PFSK-1 (cell line): Measurements from ENCODE around the gene C17orf107.

Experiments used
- FOXP2 ChIP-seq: optimal IDR thresholded peaks from 2 replicates; pipeline ENCODE3; 2011; ENCODE audit warnings: borderline replicate concordance, control low read depth, inconsistent platforms; ENCODE audit not compliant: insufficient read depth; ENCODE audit errors: extremely low read length, extremely low read depth
- POLR2AphosphoS5 ChIP-seq: IDR thresholded peaks from 2 replicates; pipeline ENCODE4 v1.6.1; 2012; ENCODE audit warnings: low read depth, mild to moderate bottlenecking, control low read depth, low read length, moderate library complexity
- SIN3A ChIP-seq: IDR thresholded peaks from 2 replicates; pipeline ENCODE4 v1.6.1; 2012; ENCODE audit warnings: mild to moderate bottlenecking, low read length, moderate library complexity, borderline replicate concordance; ENCODE audit not compliant: insufficient read depth
- TAF1 ChIP-seq: IDR thresholded peaks from 2 replicates; pipeline ENCODE4 v1.6.1; 2012; ENCODE audit warnings: low read length, control low read depth, borderline replicate concordance; ENCODE audit not compliant: insufficient read depth
- TF ChIP-seq, protein P1 (sequence below), 2 experiments: IDR thresholded peaks; 2 replicates each; pipeline versions ENCODE4 v1.6.1 to v1.8.0; 2011 to 2012; ENCODE audit warnings: low read depth in 2 of 2, low read length in 2 of 2, control low read depth in 1 of 2, inconsistent platforms in 1 of 2, mild to moderate bottlenecking in 1 of 2, moderate library complexity in 1 of 2; ENCODE audit not compliant: insufficient read depth in 1 of 2

C17orf107 gene

GRCh38 chr17:4853208-4853671 is 46.1 kb upstream of the C17orf107 start:
- TF ChIP-seq TAF1 (no peak), FOXP2 (no peak), POLR2AphosphoS5 (no peak), SIN3A (no peak)
- TF ChIP-seq, protein P1, sequence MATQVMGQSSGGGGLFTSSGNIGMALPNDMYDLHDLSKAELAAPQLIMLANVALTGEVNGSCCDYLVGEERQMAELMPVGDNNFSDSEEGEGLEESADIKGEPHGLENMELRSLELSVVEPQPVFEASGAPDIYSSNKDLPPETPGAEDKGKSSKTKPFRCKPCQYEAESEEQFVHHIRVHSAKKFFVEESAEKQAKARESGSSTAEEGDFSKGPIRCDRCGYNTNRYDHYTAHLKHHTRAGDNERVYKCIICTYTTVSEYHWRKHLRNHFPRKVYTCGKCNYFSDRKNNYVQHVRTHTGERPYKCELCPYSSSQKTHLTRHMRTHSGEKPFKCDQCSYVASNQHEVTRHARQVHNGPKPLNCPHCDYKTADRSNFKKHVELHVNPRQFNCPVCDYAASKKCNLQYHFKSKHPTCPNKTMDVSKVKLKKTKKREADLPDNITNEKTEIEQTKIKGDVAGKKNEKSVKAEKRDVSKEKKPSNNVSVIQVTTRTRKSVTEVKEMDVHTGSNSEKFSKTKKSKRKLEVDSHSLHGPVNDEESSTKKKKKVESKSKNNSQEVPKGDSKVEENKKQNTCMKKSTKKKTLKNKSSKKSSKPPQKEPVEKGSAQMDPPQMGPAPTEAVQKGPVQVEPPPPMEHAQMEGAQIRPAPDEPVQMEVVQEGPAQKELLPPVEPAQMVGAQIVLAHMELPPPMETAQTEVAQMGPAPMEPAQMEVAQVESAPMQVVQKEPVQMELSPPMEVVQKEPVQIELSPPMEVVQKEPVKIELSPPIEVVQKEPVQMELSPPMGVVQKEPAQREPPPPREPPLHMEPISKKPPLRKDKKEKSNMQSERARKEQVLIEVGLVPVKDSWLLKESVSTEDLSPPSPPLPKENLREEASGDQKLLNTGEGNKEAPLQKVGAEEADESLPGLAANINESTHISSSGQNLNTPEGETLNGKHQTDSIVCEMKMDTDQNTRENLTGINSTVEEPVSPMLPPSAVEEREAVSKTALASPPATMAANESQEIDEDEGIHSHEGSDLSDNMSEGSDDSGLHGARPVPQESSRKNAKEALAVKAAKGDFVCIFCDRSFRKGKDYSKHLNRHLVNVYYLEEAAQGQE (IDR thresholded peaks at IDR 0.05; ENCODE audit: insufficient read depth in 1 of 2, low read depth in 2 of 2, low read length in 2 of 2), result no peak

- no peak for TF ChIP-seq FOXP2
- TF ChIP-seq, protein P1 (IDR thresholded peaks at IDR 0.05; ENCODE audit: insufficient read depth in 1 of 2, low read depth in 2 of 2, low read length in 2 of 2), result no peak
- TF ChIP-seq TAF1, result no peak
- TF ChIP-seq POLR2AphosphoS5, result no peak
Measured at GRCh38 chr17:4854111-4854681, 45.1 kb upstream of the C17orf107 start.

- TF ChIP-seq TAF1, result no peak
Measured at GRCh38 chr17:4856271-4856936, 42.9 kb upstream of the C17orf107 start.

GRCh38 chr17:4856937-4857314 is 42.4 kb upstream of the C17orf107 start:
- TF ChIP-seq SIN3A (no peak), POLR2AphosphoS5 (no peak), FOXP2 (no peak), TAF1 (no peak)
- TF ChIP-seq, protein P1 (IDR thresholded peaks at IDR 0.05; ENCODE audit: insufficient read depth in 1 of 2, low read depth in 2 of 2, low read length in 2 of 2), result no peak

DNA sequence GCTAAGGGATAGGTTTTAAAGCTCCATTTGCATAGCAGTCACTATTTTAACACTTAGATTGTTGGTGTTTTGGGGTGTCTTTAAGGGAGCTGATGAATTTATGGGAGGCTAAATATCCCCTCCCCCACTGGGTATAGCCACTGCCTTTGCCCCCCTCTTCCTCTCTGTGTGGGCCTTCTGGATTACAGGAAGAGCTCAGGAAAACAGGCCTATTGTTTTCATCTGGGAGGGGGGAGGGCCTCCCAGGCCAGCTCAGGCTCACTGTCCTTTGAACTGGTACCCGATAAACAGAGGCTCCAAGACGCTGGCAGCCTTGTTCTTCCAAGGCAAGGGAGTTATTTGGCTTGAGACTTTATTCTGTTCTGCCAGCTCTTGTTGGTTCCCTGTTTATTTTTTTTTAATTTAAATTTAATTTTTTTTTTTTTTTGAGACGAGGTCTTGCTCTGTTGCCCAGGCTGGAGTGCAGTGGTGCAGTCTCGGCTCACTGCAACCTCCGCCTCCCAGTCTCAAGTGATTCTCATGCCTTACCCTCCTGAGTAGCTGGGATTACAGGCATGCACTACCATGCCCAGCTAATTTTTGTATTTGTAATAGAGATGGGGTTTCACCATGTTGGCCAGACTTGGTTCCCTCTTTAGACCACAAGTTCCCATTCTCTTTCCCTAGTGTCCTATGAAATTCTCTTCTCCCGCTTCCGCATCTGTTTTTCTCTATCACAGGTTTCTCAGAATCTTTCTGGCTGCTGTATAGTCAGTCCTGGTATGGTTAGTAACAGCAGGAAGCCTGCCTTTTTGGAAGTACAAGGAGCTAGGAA is 41.1 kb upstream of the C17orf107 start:
- peak; percentile 73 for TF ChIP-seq FOXP2
- TF ChIP-seq POLR2AphosphoS5, result no peak
- TF ChIP-seq SIN3A, result no peak
- no peak for TF ChIP-seq TAF1
- TF ChIP-seq, protein P1 (IDR thresholded peaks at IDR 0.05; ENCODE audit: insufficient read depth in 1 of 2, low read depth in 2 of 2, low read length in 2 of 2), result no peak; a peak in 1 of 4 replicates
